GM12874 (cell line): Measurements from ENCODE around the gene PPP1R26.
A peak's percentile ranks its signal among the peaks of the same experiment; 100 is the strongest.

Experiments
- TF ChIP-seq, protein P1 (sequence below): IDR thresholded peaks from 2 replicates; pipeline ENCODE4 v1.5.1; 2011; ENCODE audit warnings: low read depth, mild to moderate bottlenecking, control low read depth, low read length, moderate library complexity; ENCODE audit not compliant: insufficient read depth

PPP1R26 gene

DNA sequence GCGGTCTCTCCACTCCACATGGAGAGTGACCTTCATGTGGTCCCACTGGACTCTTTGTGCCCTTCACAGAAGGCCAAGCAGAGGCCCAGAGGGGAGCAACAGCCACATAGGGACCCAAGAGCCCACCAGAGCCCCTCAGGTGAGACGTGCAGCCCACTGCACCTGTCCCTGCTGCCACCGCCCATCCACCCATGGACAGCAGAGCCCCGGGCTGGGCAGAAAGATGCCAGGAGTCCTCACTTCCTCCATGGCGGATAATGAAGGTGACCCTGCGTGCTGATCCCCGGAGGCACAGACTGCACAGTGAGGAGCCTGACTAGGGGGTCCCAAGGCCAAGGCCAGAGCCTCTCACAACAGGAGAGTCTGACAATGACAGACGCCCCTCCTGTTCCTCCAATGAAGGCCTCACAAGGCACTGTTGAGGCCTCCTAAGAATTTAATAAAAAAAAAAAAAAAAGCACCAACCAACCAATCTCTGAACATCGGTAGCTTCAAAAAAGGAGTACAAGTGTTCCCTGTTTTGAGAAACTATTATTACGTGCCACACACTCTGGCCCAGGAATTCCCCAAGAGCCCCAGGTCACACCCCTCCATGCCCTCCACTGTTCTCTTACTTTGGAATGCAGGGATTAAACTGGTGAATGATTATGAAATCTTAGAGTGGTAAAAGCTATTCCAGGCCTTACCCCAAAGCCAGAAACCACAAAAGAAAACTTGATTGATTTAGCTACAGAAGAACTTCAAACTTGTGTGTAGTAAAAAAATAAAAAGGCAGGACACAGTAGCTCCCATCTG, 2.8 kb upstream of the PPP1R26 start:
- TF ChIP-seq, protein P1, sequence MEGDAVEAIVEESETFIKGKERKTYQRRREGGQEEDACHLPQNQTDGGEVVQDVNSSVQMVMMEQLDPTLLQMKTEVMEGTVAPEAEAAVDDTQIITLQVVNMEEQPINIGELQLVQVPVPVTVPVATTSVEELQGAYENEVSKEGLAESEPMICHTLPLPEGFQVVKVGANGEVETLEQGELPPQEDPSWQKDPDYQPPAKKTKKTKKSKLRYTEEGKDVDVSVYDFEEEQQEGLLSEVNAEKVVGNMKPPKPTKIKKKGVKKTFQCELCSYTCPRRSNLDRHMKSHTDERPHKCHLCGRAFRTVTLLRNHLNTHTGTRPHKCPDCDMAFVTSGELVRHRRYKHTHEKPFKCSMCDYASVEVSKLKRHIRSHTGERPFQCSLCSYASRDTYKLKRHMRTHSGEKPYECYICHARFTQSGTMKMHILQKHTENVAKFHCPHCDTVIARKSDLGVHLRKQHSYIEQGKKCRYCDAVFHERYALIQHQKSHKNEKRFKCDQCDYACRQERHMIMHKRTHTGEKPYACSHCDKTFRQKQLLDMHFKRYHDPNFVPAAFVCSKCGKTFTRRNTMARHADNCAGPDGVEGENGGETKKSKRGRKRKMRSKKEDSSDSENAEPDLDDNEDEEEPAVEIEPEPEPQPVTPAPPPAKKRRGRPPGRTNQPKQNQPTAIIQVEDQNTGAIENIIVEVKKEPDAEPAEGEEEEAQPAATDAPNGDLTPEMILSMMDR: no peak

DNA sequence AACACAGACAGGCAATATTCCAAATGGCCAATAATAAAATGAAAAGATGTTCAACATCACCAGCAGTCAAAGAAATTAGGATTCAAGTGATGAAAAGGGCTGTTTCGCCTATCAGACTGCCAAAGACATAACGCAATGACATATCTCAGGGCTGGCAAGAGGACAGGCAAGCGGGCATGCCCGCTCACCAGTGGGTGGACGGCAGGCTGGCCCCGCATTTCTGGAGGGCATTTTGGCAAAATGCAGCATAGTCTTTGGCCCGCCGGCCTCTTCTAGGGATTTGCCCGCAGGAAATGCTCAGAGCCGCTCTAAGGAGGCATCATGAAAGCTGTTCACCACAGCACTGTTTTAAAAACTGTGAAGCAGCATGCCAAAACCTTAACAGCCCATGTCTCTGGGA, 1.4 kb upstream of the PPP1R26 start:
- TF ChIP-seq, protein P1: no peak

DNA sequence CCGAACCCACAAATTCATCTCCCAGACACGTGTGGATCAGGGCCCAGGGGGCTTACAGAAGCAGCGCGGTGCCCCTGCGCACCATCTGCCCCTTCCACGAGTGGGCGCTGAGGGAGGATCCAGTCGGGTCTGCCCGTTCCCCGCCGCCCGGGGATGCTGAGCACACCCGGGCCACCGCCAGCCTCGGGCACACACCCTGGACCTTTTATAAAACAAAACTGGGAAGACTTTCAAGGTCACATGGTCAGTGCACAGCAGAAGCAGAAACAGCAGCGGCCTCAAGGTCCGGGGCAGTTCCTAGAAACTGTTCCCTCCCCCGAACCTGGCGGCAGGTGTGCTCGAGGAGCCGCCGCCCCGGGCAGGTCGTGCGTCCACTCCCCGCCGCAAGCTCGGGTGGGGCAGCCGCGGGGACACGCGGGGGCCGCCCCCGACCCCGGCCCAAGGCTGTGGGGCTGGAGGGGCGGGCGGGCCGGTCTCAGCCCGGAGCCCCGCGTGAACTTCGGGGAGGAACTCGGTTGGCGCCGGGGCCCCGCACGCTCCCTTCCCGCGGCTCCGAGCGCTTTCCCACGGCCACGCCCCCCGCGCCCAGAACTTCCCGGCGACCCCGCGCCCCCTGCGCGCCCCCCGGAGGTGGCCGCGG, 633 bp upstream of the PPP1R26 start:
- TF ChIP-seq, protein P1: peak; percentile 49

DNA sequence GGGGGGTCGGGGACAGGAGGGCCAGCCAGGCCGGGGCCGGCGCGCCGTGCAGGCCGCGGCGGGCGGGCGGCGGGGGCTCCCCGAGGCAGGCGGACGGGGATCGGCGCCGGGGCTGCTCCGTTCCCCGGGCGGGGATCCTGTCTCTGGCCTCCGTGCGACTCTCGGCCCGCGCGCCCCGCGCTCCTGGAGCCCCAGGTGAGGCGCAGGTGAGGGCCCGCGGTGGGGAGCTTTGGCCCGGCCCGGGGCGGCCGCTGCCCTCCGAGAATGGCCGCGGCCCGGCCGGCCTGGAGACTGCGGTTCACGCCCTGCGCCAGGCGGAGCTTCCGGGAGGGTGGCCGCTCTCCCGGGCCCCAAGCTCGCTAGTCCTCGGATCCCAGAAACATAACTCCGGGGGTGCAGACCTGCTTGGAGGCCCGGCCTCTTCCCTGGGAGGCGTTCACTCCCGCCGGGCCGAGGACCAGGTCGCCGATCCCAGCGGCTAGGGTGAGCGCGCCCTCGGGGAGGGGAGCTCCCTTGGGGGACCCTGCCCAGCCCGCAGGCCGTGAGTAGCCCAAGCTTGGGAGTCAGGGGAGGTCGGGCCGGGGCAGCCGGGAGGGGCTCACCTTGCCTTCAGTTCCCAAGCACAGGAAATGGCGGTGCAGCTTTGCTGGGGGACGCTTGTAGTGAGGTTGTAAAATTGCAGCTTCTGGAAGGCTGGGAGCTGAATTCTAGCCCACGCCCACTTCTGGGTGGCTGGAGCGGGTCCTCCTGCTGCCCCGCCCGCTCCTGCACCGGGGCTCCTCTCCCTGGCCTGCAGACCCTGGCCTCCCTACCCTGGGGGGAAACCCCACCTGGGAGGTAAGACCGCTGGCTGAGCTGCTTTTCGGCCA, 723 bp downstream of the PPP1R26 start:
- TF ChIP-seq, protein P1: no peak

DNA sequence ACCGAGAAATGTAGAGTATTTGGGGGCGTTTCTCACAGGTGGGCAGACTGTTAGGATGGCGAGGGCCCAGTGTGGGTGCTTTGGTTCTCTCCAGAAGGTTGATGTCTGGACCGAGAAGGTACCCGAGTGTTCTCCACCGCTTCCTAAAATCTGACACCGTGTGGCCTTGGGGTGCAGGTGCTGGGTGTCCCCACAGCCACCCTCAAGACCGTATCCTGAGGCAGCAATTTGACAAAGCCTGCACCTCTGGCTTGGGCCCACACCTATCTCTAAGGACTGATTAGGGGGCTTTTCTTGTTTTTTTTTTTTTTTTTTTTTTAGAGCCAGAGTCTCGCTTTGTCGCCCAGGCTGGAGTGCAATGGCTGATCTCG, 1.3 kb downstream of the PPP1R26 start:
- TF ChIP-seq, protein P1: 0 out of 2 replicates have a peak, but pooled peaks have one; percentile 4

DNA sequence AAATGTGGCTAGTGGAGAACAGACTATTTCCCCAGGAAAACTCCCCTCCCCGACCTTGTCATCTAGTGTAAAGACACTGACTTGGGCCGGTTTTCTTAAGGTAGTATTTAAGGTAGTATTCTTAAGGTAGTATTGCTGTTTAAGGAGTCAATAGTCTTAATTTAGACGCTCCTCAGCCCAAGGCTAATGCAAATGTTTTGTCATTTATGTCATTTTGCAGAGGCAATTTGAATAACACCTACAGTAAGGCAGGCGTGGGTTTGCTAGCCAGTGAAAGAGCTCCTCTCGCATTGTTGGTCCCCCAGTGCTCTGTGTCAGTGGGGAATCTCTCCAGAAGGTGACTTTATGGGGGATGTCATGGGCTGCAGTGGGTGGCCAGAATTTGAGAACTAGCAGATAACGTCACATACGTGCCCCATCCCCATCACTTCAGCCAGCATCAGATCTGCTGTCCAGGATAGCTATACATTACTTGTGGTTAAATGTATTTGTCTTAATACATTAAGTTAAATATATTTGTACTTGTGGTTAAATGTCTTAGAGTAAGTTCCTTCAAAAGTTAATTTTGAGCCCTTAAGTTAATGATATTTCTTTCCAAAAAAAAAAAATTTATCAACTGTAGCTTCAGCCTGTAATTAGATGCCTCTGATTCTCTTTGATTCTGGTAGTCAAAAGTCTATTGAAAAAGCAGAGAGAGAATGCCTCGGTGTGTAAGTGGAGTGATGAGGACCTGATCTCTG, 2.6 kb downstream of the PPP1R26 start:
- TF ChIP-seq, protein P1: no peak
